K562 (cell line): ENCODE results near the gene RALY. TPM values are rescaled to one million over a fixed set of nuclear protein-coding genes. Genes with fewer than 3 reads are reported as not detected.

Source experiments
- ATAC-seq: fragments of 200-7000 bp; cut with Tn5 transposase; 3 replicates; pipeline ENCODE4 v1.9.1; 2020; ENCODE audit warnings: moderate library complexity
- BruUV-seq: library from RNA; stranded (reverse); fragments of 400-500 nt; replicated peaks from 2 replicates; lab custom pipeline; 2021; lab: Mats Ljungman, UMichigan
- CTCF ChIA-PET: fragments of 300-600 bp; formaldehyde crosslinking; extraction: SDS; loops from one replicate; lab custom pipeline; 2021; ENCODE audit warnings: low intra/inter-chr PET ratio; lab: Yijun Ruan, JAX
- POLR2A ChIA-PET: fragments of 300-600, 350-650 bp; sonication (Branson Sonifier 250); formaldehyde crosslinking; extraction: SDS; loops from one replicate; lab custom pipeline; 2021; ENCODE audit warnings: antibody characterized with exemption, inconsistent platforms; lab: Yijun Ruan, JAX
- DNase-seq, 4 experiments: peaks; one replicate each; pipeline versions ENCODE4 v3.0.0 to v3.0.0-alpha.2; 2011 to 2018; ENCODE audit warnings: low spot score in 3 of 4, mixed read lengths in 3 of 4; ENCODE audit errors: extremely low read depth in 1 of 4
- FAIRE-seq: peaks from 2 replicates; lab custom pipeline; 2011; peaks lifted over from hg19 to GRCh38; lab: Jason Lieb, UNC
- H2AFZ ChIP-seq: 2 replicates; pipeline ENCODE4 v1.6.0; 2011; ENCODE audit warnings: low read depth, low read length, control low read depth, inconsistent platforms
- H3K27ac ChIP-seq: fragments of 200-600 bp; 3 replicates; pipeline ENCODE4 v1.8.0; 2011; ENCODE audit warnings: low read depth, mild to moderate bottlenecking, control low read depth, inconsistent platforms, low read length, moderate library complexity, mixed read lengths; ENCODE audit errors: extremely low read depth
- H3K27me3 ChIP-seq, 2 experiments: fragments of 300-600 bp in 1 of 2; 2 replicates in 1 of 2; 3 replicates in 1 of 2; pipeline versions ENCODE4 v1.6.0 to v1.8.0; 2011; ENCODE audit warnings: inconsistent platforms in 2 of 2, low read length in 2 of 2, mild to moderate bottlenecking in 1 of 2, mixed read lengths in 1 of 2, moderate library complexity in 1 of 2; ENCODE audit not compliant: control insufficient read depth in 2 of 2, insufficient read depth in 2 of 2
- H3K36me3 ChIP-seq: fragments of 300-600 bp; 3 replicates; pipeline ENCODE4 v1.8.0; 2011; ENCODE audit warnings: mild to moderate bottlenecking, low read length, inconsistent platforms; ENCODE audit not compliant: control insufficient read depth, insufficient read depth
- H3K4me1 ChIP-seq, 2 experiments: fragments of 200-600 bp in 1 of 2; replicated peaks in 1 of 2; 2 replicates in 1 of 2; 3 replicates in 1 of 2; pipeline versions ENCODE4 v1.5.1 to v1.8.0; 2011; ENCODE audit warnings: inconsistent platforms in 2 of 2, low read length in 2 of 2, mild to moderate bottlenecking in 1 of 2, mixed read lengths in 1 of 2, moderate library complexity in 1 of 2; ENCODE audit not compliant: control insufficient read depth in 2 of 2, insufficient read depth in 2 of 2
- H3K4me2 ChIP-seq: 2 replicates; pipeline ENCODE4 v1.6.1; 2011; ENCODE audit warnings: low read length, control low read depth, inconsistent platforms, mixed read lengths; ENCODE audit not compliant: insufficient read depth
- H3K4me3 ChIP-seq: fragments of 200-600 bp; sonication (generic), shearing (Covaris generic); 2 replicates; pipeline ENCODE4 v1.5.1; 2016; ENCODE audit warnings: control low read depth, inconsistent platforms
- H3K79me2 ChIP-seq: fragments of 200-600 bp; 3 replicates; pipeline ENCODE4 v1.8.0; 2011; ENCODE audit warnings: low read length, inconsistent platforms; ENCODE audit not compliant: control insufficient read depth, insufficient read depth
- H3K9ac ChIP-seq, 2 experiments: 2 replicates each; pipeline versions ENCODE4 v1.6.0 to v1.6.1; 2011; ENCODE audit warnings: low read depth in 2 of 2, low read length in 2 of 2, control low read depth in 1 of 2, inconsistent platforms in 1 of 2, mild to moderate bottlenecking in 1 of 2, mixed read lengths in 1 of 2; ENCODE audit not compliant: insufficient read depth in 1 of 2
- H3K9me1 ChIP-seq: one replicate; pipeline ENCODE4 v1.6.0; 2011; ENCODE audit warnings: inconsistent platforms, mild to moderate bottlenecking, low read length, moderate library complexity; ENCODE audit not compliant: control insufficient read depth, insufficient read depth
- H3K9me3 ChIP-seq: replicated peaks from 2 replicates; pipeline ENCODE4 v1.5.1; 2011; ENCODE audit warnings: low read depth, low read length, inconsistent platforms; ENCODE audit not compliant: control insufficient read depth, insufficient read depth
- H4K20me1 ChIP-seq: replicated peaks from 2 replicates; pipeline ENCODE4 v1.6.1; 2011; ENCODE audit warnings: low read length, inconsistent platforms, mixed read lengths; ENCODE audit not compliant: control insufficient read depth, insufficient read depth
- CBX8 ChIP-seq: fragments of 200-600 bp; sonication (generic); IDR thresholded peaks from 2 replicates; pipeline ENCODE4 v1.6.1; 2012; ENCODE audit warnings: borderline replicate concordance, mixed run types, low read depth, mild to moderate bottlenecking, moderate library complexity, mixed read lengths, low read length, control low read depth, inconsistent platforms; ENCODE audit not compliant: poor library complexity, severe bottlenecking; ENCODE audit errors: extremely low read depth
- DACH1 ChIP-seq: fragments of 450-650 bp; IDR thresholded peaks from 2 replicates; pipeline ENCODE4 v1.6.1; 2018; ENCODE audit not compliant: partially characterized antibody
- NCOR1 ChIP-seq: fragments of 450-650 bp; IDR thresholded peaks from 2 replicates; pipeline ENCODE4 v1.6.1; 2016; ENCODE audit warnings: mild to moderate bottlenecking, moderate library complexity
- NR2C2 ChIP-seq, 2 experiments: fragments of 200-800 bp in 1 of 2; sonication (Bioruptor generic) in 1 of 2; sonication (generic) in 1 of 2; formaldehyde crosslinking in 1 of 2; IDR thresholded peaks; 2 replicates each; pipeline versions ENCODE4 v1.6.1 to v1.8.0; 2016 to 2022; ENCODE audit warnings: mild to moderate bottlenecking in 1 of 2, missing compliant biosample characterization in 1 of 2, missing genetic modification characterization in 1 of 2, missing genetic modification reagents in 1 of 2
- PBX2 ChIP-seq, 2 experiments: IDR thresholded peaks in 1 of 2; conservative IDR thresholded peaks in 1 of 2; 2 replicates each; pipeline ENCODE4 v1.6.1; 2016; ENCODE audit warnings: low read depth in 2 of 2, mild to moderate bottlenecking in 1 of 2, missing compliant biosample characterization in 1 of 2, missing genetic modification characterization in 1 of 2, moderate library complexity in 1 of 2
- POLR2G ChIP-seq: fragments of 200-400 bp; formaldehyde crosslinking; IDR thresholded peaks from 2 replicates; pipeline ENCODE4 v1.6.1; 2017; ENCODE audit warnings: low read depth, mild to moderate bottlenecking, antibody characterized with exemption, low read length, moderate library complexity
- SMAD3 ChIP-seq: fragments of 450-650 bp; formaldehyde crosslinking; conservative IDR thresholded peaks from 2 replicates; pipeline ENCODE4 v1.4.0; 2020; ENCODE audit warnings: mild to moderate bottlenecking
- SMAD4 ChIP-seq: fragments of 250-450 bp; sonication (Bioruptor Pico); conservative IDR thresholded peaks from 2 replicates; pipeline ENCODE4 v1.8.0; 2021; ENCODE audit warnings: inconsistent platforms, mild to moderate bottlenecking, moderate library complexity
- SP1 ChIP-seq: sonication (generic); formaldehyde crosslinking; IDR thresholded peaks from 2 replicates; pipeline ENCODE4 v1.8.1; 2022; ENCODE audit warnings: mild to moderate bottlenecking, missing genetic modification reagents
- TCF7 ChIP-seq: sonication (generic); IDR thresholded peaks from 2 replicates; pipeline ENCODE4 v1.6.1; 2016; ENCODE audit warnings: antibody characterized with exemption, borderline replicate concordance
- ZNF583 ChIP-seq: fragments of 250-450 bp; sonication (Bioruptor Pico); IDR thresholded peaks from 2 replicates; pipeline ENCODE4 v1.4.0; 2020
- ZNF766 ChIP-seq: fragments of 200-800 bp; sonication (Bioruptor generic); conservative IDR thresholded peaks from 2 replicates; pipeline ENCODE4 v1.6.1; 2016; ENCODE audit warnings: missing genetic modification characterization, missing compliant biosample characterization
- WGBS: fragments of 100-300 bp; shearing (Covaris generic); methylation state at CpG from one replicate; pipeline ENCODE4 v1.1.6; 2016; ENCODE audit warnings: low coverage, mixed read lengths; ENCODE audit not compliant: insufficient coverage; ENCODE audit errors: missing lambda C conversion rate; 5-methylcytosine and 5-hydroxymethylcytosine counted together
- in situ Hi-C: fragments of 300-500 bp; cut with MboI; formaldehyde crosslinking; loops from 4 replicates; pipeline ENCODE4 v1.15.0; 2018; ENCODE audit warnings: inconsistent platforms, mixed read lengths
- intact Hi-C: fragments of 100-400 bp; cut with micrococcal nuclease; formaldehyde crosslinking; loops from 2 replicates; pipeline ENCODE4 v1.14.2; 2022
- polyA plus RNA-seq, 8 experiments: library from polyadenylated mRNA; depleted of rRNA in 4 of 8; stranded (reverse) in 5 of 8; unstranded in 3 of 8; fragments of >200 nt; fragmentation: Nextera tagmentation in 2 of 8; fragmentation: Illumina TruSeq in 1 of 8; extraction: Ambion mirVana in 2 of 8; extraction: Trizol in 1 of 8; gene quantifications; 2 replicates each; pipeline versions ENCODE4 v1.2.1 to v1.2.3, GENCODE V29; 2011 to 2014; ENCODE audit warnings: inconsistent platforms in 1 of 8, missing spikeins in 1 of 8
- total RNA-seq, 7 experiments: library from RNA; depleted of rRNA in 6 of 7; stranded (reverse); fragments of >200 nt in 6 of 7; fragmentation: Illumina TruSeq in 2 of 7; extraction: Trizol in 2 of 7; gene quantifications; 2 replicates each; pipeline versions ENCODE4 v1.2.1 to v1.2.3, GENCODE V29; 2011 to 2021; ENCODE audit warnings: low replicate concordance in 1 of 7
- TF ChIP-seq, protein P1 (sequence below): fragments of 450-650 bp; IDR thresholded peaks from 2 replicates; pipeline ENCODE4 v1.6.1; 2017; ENCODE audit warnings: antibody characterized with exemption, mild to moderate bottlenecking

The RALY gene
- total and polyA plus RNA-seq, 9 of the 15 experiments (the other 6 are each of a cell fraction or from before 2014, with no cell fraction given): 0.80 to 207 (median 128) TPM

DNA sequence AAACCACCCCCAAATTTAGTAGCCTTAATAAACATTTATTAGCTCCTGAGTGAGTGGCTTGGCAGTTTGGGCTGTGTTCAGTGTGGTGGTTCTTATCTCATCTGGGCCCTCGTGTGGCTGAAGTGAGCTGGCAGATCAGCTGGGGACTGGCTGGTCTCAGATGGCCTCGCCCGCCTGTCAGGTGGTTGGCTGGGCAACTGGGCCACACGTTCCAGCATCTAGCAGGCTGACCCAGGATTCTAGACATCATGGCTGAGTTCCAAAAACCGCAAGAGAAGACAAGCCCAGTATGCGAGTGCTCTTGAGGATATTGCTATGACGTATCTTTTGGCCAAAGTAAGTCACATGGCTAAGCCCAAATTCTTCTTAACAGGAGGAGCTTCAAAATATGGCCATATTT is 89.4 kb downstream of the RALY start:
- Histone ChIP-seq H3K4me2 (no peak overlapping the region), H3K36me3 (peaks cover 72% of the 10 kb centered on the region), H3K9me3 (no peaks in the 10 kb centered on the region), H3K27me3 (no peaks in the 10 kb centered on the region), H3K9me1 (peaks cover 3% of the 10 kb centered on the region), H3K79me2 (peaks cover 14% of the 10 kb centered on the region; the same call in 2 of the 3 replicates), H4K20me1 (0 out of 2 replicates have a peak, but pooled peaks cover 11% of the 10 kb centered on the region), H3K27ac (peak overlapping the region; percentile 24; the same call in 1 of the 3 replicates), H3K9ac (peak overlapping the region in 1 of 2 experiments; percentile 53; a peak in 1 of 4 replicates), H3K4me1 (peaks cover 35 to 39% of the 10 kb centered on the region in 2 experiments), H3K4me3 (no peak overlapping the region), H2AFZ (no peak overlapping the region)
- FAIRE-seq (peak; percentile 86), DNase-seq (peak; percentile 52 to 83 (median 64)), ATAC-seq (peak; percentile 19)
- in situ Hi-C loops (no loop called here), intact Hi-C loops (no loop called here)
- ChIA-PET POLR2A (interaction anchor here (0.7 to 2.2 kb wide), 6 partner anchors 8 to 148 kb away, joined by 3 to 9 read pairs (median 4); partner anchors contain the start of gene EIF2S2), CTCF (no interaction called here)
- 4% methylated on average over 7 of the region's 7 CpGs for WGBS
- no TSS peak for BruUV-seq
- TF ChIP-seq NCOR1 (no peak), SMAD4 (CRISPR knock-in tag) (peak; percentile 58; the same call in 1 of the 2 replicates), DACH1 (peak; percentile 87), CBX8 (no peak), ZNF583 (CRISPR knock-in tag) (peak; percentile 21; the same call in 1 of the 2 replicates), POLR2G (0 out of 2 replicates have a peak, but pooled peaks have one; percentile 18), SMAD3 (CRISPR knock-in tag) (0 out of 2 replicates have a peak, but pooled peaks have one; percentile 43), PBX2 (CRISPR knock-in tag; IDR thresholded peaks at IDR 0.05; ENCODE audit: low read depth) (no peak), PBX2 (tag; conservative IDR thresholded peaks at IDR 0.05; ENCODE audit: low read depth) (peak; percentile 56; the same call in 1 of the 2 replicates), NR2C2 (CRISPR knock-in tag; IDR thresholded peaks at IDR 0.05) (no peak), NR2C2 (tag; IDR thresholded peaks at IDR 0.05) (peak; percentile 32; the same call in 1 of the 2 replicates), SP1 (no peak), TCF7 (no peak), ZNF766 (CRISPR knock-in tag) (peak; percentile 57; the same call in 1 of the 2 replicates)
- TF ChIP-seq, protein P1, sequence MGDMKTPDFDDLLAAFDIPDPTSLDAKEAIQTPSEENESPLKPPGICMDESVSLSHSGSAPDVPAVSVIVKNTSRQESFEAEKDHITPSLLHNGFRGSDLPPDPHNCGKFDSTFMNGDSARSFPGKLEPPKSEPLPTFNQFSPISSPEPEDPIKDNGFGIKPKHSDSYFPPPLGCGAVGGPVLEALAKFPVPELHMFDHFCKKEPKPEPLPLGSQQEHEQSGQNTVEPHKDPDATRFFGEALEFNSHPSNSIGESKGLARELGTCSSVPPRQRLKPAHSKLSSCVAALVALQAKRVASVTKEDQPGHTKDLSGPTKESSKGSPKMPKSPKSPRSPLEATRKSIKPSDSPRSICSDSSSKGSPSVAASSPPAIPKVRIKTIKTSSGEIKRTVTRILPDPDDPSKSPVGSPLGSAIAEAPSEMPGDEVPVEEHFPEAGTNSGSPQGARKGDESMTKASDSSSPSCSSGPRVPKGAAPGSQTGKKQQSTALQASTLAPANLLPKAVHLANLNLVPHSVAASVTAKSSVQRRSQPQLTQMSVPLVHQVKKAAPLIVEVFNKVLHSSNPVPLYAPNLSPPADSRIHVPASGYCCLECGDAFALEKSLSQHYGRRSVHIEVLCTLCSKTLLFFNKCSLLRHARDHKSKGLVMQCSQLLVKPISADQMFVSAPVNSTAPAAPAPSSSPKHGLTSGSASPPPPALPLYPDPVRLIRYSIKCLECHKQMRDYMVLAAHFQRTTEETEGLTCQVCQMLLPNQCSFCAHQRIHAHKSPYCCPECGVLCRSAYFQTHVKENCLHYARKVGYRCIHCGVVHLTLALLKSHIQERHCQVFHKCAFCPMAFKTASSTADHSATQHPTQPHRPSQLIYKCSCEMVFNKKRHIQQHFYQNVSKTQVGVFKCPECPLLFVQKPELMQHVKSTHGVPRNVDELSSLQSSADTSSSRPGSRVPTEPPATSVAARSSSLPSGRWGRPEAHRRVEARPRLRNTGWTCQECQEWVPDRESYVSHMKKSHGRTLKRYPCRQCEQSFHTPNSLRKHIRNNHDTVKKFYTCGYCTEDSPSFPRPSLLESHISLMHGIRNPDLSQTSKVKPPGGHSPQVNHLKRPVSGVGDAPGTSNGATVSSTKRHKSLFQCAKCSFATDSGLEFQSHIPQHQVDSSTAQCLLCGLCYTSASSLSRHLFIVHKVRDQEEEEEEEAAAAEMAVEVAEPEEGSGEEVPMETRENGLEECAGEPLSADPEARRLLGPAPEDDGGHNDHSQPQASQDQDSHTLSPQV: peak; percentile 72; the same call in 1 of the 2 replicates
